Measurements from ENCODE around the gene VSTM2B.

The VSTM2B gene

GRCh38 chr19:29586401-29586800, 60.6 kb downstream of the VSTM2B start:
- H3K4me3 ChIP-seq (ENCODE audit: low read length): no peak overlapping the region
- TF ChIP-seq, protein P1, sequence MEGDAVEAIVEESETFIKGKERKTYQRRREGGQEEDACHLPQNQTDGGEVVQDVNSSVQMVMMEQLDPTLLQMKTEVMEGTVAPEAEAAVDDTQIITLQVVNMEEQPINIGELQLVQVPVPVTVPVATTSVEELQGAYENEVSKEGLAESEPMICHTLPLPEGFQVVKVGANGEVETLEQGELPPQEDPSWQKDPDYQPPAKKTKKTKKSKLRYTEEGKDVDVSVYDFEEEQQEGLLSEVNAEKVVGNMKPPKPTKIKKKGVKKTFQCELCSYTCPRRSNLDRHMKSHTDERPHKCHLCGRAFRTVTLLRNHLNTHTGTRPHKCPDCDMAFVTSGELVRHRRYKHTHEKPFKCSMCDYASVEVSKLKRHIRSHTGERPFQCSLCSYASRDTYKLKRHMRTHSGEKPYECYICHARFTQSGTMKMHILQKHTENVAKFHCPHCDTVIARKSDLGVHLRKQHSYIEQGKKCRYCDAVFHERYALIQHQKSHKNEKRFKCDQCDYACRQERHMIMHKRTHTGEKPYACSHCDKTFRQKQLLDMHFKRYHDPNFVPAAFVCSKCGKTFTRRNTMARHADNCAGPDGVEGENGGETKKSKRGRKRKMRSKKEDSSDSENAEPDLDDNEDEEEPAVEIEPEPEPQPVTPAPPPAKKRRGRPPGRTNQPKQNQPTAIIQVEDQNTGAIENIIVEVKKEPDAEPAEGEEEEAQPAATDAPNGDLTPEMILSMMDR (conservative IDR thresholded peaks at IDR 0.05; ENCODE audit: low read depth, low read length): no peak
- DNase-seq (ENCODE audit: low read depth): no peak

DNA sequence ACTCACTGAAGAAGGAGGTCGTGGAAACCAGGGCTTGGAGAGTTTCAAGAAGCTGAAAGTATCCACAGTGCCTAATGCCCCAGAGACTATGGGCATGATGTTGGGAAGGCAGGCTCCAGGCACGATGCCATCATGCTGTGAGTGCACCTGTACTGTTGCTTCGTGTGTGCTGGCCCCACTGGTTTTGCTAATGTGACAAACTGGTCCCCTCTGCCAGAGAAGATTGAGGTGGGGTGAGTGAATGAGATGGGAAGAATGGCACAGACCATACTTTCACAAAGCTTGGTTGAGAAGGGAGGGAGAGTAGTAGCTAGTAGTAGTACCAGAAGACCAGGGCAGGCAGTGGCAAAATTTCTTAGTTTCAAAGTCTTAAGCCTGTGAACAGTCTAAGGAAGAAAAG, 61.3 kb downstream of the VSTM2B start:
- TF ChIP-seq, protein P1 (conservative IDR thresholded peaks at IDR 0.05; ENCODE audit: low read depth, low read length): no peak
- H3K4me3 ChIP-seq (ENCODE audit: low read length): no peak overlapping the region
- DNase-seq (ENCODE audit: low read depth): no peak

GRCh38 chr19:29587518-29587986, 61.8 kb downstream of the VSTM2B start:
- no peak for DNase-seq (ENCODE audit: low read depth)
- H3K4me3 ChIP-seq (ENCODE audit: low read length): no peak overlapping the region
- TF ChIP-seq, protein P1 (conservative IDR thresholded peaks at IDR 0.05; ENCODE audit: low read depth, low read length): no peak

DNA sequence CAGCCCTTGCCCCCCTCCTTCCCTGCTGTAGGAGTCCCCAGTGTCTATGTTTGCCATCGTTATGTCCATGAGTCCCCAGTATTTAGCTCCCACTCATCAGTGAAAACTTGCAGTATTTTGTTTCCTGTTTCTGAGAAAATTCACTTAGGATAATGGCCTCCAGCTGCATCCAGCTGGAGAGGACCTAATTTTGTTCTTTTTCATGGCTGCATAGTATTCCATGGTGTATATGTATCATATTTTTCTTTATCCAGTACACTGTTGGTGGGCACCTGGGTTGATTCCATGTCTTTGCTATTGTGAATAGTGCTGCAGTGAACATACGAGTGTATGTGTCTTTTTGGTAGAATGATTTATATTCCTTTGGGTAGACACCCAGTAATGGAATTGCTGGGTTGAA, 62.3 kb downstream of the VSTM2B start:
- no peak overlapping the region for H3K4me3 ChIP-seq (ENCODE audit: low read length)
- DNase-seq (ENCODE audit: low read depth): no peak
- TF ChIP-seq, protein P1 (conservative IDR thresholded peaks at IDR 0.05; ENCODE audit: low read depth, low read length): no peak

DNA sequence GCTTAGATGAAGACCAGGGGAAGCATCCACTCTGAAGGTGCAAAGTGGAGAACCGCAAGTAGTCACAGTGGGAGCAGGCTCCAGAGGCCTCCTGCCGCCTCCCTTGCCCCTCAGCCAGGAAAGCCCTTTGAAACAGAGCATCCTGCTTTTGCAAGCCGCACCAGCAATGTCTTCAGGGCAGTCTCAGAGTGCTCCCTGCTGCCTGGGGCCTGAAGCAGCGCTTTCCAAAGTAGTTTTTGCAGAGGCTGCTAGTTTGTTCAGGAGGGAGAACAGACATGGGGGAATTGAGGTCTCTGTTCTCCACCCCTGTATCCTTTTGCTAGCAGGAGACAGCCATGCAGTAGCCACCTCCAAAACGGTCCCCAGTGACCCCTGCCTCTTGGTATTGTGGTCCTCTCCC, 64.5 kb downstream of the VSTM2B start:
- DNase-seq (ENCODE audit: low read depth): no peak
- H3K4me3 ChIP-seq (ENCODE audit: low read length): no peak overlapping the region
- TF ChIP-seq, protein P1 (conservative IDR thresholded peaks at IDR 0.05; ENCODE audit: low read depth, low read length): no peak

DNA sequence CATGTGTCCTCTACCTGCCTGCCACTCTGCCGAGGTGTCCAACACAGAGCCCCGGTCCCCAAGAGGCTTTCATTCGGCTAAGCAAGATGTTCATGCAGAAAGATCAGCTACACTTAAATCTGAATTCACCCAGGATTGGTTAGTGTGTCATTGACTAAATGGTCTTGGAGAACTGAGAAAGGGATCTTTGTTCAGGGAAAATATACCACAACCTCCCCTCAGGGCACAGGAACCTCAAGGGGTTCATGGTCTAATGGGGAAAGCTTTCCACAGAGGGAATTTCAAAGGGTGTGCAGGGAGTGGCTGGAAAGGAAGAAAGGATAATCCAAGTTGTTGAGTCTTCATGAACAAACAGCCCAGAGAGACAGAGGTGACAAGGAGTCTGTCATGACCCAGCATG, 65.9 kb downstream of the VSTM2B start:
- no peak overlapping the region for H3K4me3 ChIP-seq (ENCODE audit: low read length)
- TF ChIP-seq, protein P1 (conservative IDR thresholded peaks at IDR 0.05; ENCODE audit: low read depth, low read length): no peak
- no peak for DNase-seq (ENCODE audit: low read depth)

DNA sequence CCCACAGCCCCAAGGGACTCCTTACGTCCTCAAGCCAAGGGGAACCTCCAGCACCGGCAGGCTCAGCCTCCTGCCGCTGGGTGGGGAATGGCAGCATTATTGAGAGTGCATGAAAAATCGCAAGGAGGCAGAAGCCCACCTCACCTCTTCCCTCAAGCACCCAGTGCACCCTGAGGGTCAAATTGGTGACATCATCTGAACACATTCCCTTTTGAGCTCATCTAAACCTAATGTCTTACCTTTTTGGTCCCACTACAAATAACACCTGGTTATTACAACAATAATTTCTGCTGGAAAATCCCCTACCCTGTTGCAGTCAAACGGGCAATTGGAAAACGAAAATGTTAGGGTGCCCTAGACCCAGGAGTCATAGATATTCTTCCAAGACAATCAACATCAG, 68.1 kb downstream of the VSTM2B start:
- no peak overlapping the region for H3K4me3 ChIP-seq (ENCODE audit: low read length)
- DNase-seq (ENCODE audit: low read depth): no peak
- TF ChIP-seq, protein P1 (conservative IDR thresholded peaks at IDR 0.05; ENCODE audit: low read depth, low read length): no peak
